ENCODE data around the gene PSMD12. TPM values are rescaled to one million over a fixed set of nuclear protein-coding genes. Genes with fewer than 3 reads are reported as not detected.

The PSMD12 gene
- total RNA-seq, 2 experiments from 2014 or later: 80.9 to 89.1 TPM

DNA sequence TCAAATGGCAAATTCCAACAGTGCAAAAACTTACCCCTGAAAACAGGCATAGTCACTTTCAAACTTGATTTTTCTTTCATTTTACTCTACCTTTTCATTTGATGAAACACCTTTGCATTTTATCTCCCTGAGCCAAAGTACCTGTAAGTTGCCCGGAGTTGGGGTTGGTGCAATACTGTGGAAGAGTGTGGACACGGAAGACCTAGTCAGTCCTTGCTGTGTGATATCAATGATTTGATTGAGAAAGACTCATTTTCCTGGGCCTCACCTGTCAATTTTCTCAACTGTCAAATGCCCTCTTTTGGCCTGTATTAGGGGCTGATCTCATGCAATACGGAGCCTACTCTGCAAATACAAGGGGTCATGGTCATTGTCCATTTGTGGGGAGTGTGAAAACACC lies 33.3 kb upstream of the PSMD12 start:
- intact Hi-C loops (cut with micrococcal nuclease): no loop called here
- H3K36me3 Mint-ChIP-seq (ENCODE audit: low read depth): peaks cover 34% of the 10 kb centered on the region
- ChIA-PET CTCF (no interaction called here), POLR2A (interaction anchor here (1.0 to 1.4 kb wide), 2 partner anchors 8 to 22 kb away, joined by 3 to 4 read pairs; no protein-coding TSS in a partner anchor)
- no peak for TF ChIP-seq CTCF (IDR thresholded peaks at IDR 0.05)
- DNase-seq (no peak), ATAC-seq (no peak)
- peaks cover 81% of the 10 kb centered on the region for H3K4me1 Mint-ChIP-seq (ENCODE audit: low read depth)
- peak overlapping the region; percentile 54 for H3K4me3 Mint-ChIP-seq
- H3K27ac Mint-ChIP-seq: peak overlapping the region; percentile 82
- H3K9me3 Mint-ChIP-seq: no peaks in the 10 kb centered on the region
- H3K27me3 Mint-ChIP-seq: no peaks in the 10 kb centered on the region

DNA sequence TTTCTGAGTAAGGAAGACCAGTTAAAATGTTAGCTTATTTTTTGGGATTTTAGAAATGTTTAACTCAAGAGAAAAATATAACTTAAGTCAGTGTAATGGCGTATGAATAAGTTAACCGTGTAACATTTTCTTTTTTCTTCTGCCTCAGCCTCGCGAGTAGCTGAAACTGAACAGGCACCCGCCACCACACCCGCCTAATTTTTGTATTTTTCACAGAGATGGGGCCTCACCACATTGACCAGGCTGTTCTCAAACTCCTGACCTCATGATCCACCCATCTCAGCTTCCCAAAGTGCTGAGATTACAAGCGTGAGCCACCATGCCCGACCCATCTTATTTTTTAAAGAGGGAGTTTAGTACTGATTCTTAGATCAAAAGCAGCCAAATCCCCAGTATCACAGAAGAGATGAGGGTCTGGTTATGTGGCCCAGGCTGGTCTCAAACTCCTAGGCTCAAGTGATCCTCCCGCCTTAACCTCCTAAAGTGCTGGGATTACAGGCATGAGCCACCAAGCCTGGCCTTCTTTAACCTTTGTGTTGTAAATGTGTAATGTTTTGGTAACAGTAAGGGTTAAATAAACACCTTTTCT lies 27.5 kb upstream of the PSMD12 start:
- H3K27me3 Mint-ChIP-seq: no peaks in the 10 kb centered on the region
- CTCF ChIA-PET: interaction anchor here (1.2 to 3.5 kb wide), 5 partner anchors 10 to 89 kb away, joined by 3 to 18 read pairs (median 5); no protein-coding TSS in a partner anchor
- H3K9me3 Mint-ChIP-seq: no peaks in the 10 kb centered on the region
- no peak overlapping the region for H3K4me3 Mint-ChIP-seq
- ATAC-seq (no peak), DNase-seq (no peak)
- peaks cover 77% of the 10 kb centered on the region for H3K4me1 Mint-ChIP-seq (ENCODE audit: low read depth)
- H3K36me3 Mint-ChIP-seq (ENCODE audit: low read depth): peaks cover 52% of the 10 kb centered on the region
- no peak for TF ChIP-seq CTCF (IDR thresholded peaks at IDR 0.05)
- POLR2A ChIA-PET: interaction anchor here (0.9 to 1.6 kb wide), 5 partner anchors 8 to 82 kb away, joined by 3 to 5 read pairs (median 4); no protein-coding TSS in a partner anchor
- peak overlapping the region; percentile 99 for H3K27ac Mint-ChIP-seq
- intact Hi-C loops (cut with micrococcal nuclease): no loop called here

GRCh38 chr17:67392111-67392510 lies 25.7 kb upstream of the PSMD12 start:
- Mint-ChIP-seq H3K4me3 (peak overlapping the region; percentile 26), H3K9me3 (no peaks in the 10 kb centered on the region), H3K4me1 (ENCODE audit: low read depth) (peaks cover 78% of the 10 kb centered on the region), H3K36me3 (ENCODE audit: low read depth) (peaks cover 40% of the 10 kb centered on the region), H3K27me3 (no peaks in the 10 kb centered on the region), H3K27ac (peak overlapping the region; percentile 99)
- ChIA-PET CTCF (interaction anchor here (1.2 kb wide), 1 partner anchor 83 kb away, joined by 6 read pairs; no protein-coding TSS in a partner anchor), POLR2A (interaction anchor here (3.4 kb wide), 1 partner anchor 83 kb away, joined by 24 read pairs; no protein-coding TSS in a partner anchor)
- DNase-seq (peak; percentile 62), ATAC-seq (no peak)
- TF ChIP-seq CTCF (IDR thresholded peaks at IDR 0.05): no peak
- intact Hi-C loops (cut with micrococcal nuclease): no loop called here

DNA sequence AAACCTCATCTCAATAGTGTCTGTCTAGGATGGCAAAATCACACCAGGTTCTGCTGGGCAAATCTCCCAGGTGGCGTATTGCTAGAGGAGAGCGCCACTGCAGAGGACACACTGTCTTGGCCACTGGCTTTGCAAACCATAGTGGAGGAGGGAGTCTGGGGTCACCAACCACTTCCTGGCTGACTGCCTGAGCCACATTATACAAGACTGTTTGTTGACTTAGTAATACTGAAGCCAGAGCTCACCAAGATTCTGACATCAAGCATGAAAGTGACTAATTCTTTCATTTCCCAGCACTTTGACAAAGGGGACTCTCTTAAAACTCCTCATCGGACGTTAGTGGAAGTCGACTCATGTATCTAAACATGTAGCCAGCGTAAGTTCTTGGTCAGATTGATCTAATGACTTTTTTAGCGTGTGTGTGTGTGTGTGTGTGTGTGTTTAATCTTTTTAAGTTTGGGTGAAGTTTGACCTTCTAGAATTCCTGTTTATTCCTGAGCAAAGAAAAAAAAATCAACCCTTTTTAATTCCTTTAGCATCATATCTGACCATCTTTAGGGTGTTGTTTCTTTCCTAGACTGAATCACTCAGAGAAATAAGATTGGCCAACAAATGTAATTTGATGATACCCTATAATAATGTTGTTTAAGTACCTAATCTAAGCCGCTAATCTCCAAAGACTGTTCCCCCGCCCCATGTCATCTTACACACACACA lies 24.4 kb upstream of the PSMD12 start:
- ATAC-seq (peak; percentile 88), DNase-seq (peak; percentile 90)
- Mint-ChIP-seq H3K27ac (peak overlapping the region; percentile 99), H3K9me3 (no peaks in the 10 kb centered on the region), H3K27me3 (no peaks in the 10 kb centered on the region), H3K4me1 (ENCODE audit: low read depth) (peaks cover 85% of the 10 kb centered on the region), H3K4me3 (peak overlapping the region; percentile 69), H3K36me3 (ENCODE audit: low read depth) (peaks cover 40% of the 10 kb centered on the region)
- TF ChIP-seq CTCF (IDR thresholded peaks at IDR 0.05): no peak
- intact Hi-C loops (cut with micrococcal nuclease): loop anchor here (2.0 kb wide), 1 partner anchor 40 kb away; no protein-coding TSS in a partner anchor
- ChIA-PET CTCF (interaction anchor here (0.6 to 7.0 kb wide), 11 partner anchors 11 to 102 kb away, joined by 3 to 119 read pairs (median 4); partner anchors contain the start of gene PITPNC1), POLR2A (interaction anchor here (0.9 to 5.6 kb wide), 10 partner anchors 12 to 100 kb away, joined by 3 to 26 read pairs (median 8); no protein-coding TSS in a partner anchor)
